ENCODE measurements around the gene ALDH1A1.

GRCh38 chr9:72873456-72873855 is 79.4 kb downstream of the ALDH1A1 start:
- TF ChIP-seq, protein P1, sequence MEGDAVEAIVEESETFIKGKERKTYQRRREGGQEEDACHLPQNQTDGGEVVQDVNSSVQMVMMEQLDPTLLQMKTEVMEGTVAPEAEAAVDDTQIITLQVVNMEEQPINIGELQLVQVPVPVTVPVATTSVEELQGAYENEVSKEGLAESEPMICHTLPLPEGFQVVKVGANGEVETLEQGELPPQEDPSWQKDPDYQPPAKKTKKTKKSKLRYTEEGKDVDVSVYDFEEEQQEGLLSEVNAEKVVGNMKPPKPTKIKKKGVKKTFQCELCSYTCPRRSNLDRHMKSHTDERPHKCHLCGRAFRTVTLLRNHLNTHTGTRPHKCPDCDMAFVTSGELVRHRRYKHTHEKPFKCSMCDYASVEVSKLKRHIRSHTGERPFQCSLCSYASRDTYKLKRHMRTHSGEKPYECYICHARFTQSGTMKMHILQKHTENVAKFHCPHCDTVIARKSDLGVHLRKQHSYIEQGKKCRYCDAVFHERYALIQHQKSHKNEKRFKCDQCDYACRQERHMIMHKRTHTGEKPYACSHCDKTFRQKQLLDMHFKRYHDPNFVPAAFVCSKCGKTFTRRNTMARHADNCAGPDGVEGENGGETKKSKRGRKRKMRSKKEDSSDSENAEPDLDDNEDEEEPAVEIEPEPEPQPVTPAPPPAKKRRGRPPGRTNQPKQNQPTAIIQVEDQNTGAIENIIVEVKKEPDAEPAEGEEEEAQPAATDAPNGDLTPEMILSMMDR (IDR thresholded peaks at IDR 0.05 in 4 of 5, conservative IDR thresholded peaks at IDR 0.05 in 1 of 5), result no peak
- no peak for TF ChIP-seq POLR2A (IDR thresholded peaks at IDR 0.05)
